Mesenchymal stem cell (in vitro differentiated cells and primary cell): ENCODE results near the gene SRRM4.

Experiments used
- DNase-seq: peaks from one replicate; pipeline ENCODE4 v3.0.0-alpha.2; 2013
- H2AFZ ChIP-seq: one replicate; pipeline ENCODE4 v1.6.1; 2013; ENCODE audit warnings: low read depth, mild to moderate bottlenecking, control low read depth, inconsistent platforms, low read length, moderate library complexity
- H2AK5ac ChIP-seq: 2 replicates; pipeline ENCODE4 v1.6.1; 2013; ENCODE audit warnings: low read length, moderate library complexity, mild to moderate bottlenecking, inconsistent platforms; ENCODE audit not compliant: severe bottlenecking
- H2BK120ac ChIP-seq: one replicate; pipeline ENCODE4 v1.6.1; 2013; ENCODE audit warnings: low read depth, mild to moderate bottlenecking, inconsistent platforms, low read length, moderate library complexity
- H2BK12ac ChIP-seq, 2 experiments: one replicate each; pipeline ENCODE4 v1.6.1; 2013; ENCODE audit warnings: inconsistent platforms in 2 of 2, low read length in 2 of 2, mild to moderate bottlenecking in 2 of 2, moderate library complexity in 2 of 2, control low read depth in 1 of 2
- H2BK15ac ChIP-seq: one replicate; pipeline ENCODE4 v1.6.1; 2013; ENCODE audit warnings: mild to moderate bottlenecking, low read depth, inconsistent platforms; ENCODE audit not compliant: poor library complexity, severe bottlenecking
- H2BK5ac ChIP-seq: 2 replicates; pipeline ENCODE4 v1.6.1; 2013; ENCODE audit warnings: low read depth, mild to moderate bottlenecking, low read length, control low read depth, inconsistent platforms; ENCODE audit not compliant: poor library complexity, severe bottlenecking
- H3K14ac ChIP-seq, 2 experiments: one replicate each; pipeline ENCODE4 v1.6.1; 2013; ENCODE audit warnings: inconsistent platforms in 2 of 2, low read length in 2 of 2, control low read depth in 1 of 2, mild to moderate bottlenecking in 1 of 2, moderate library complexity in 1 of 2
- H3K18ac ChIP-seq, 2 experiments: one replicate each; pipeline ENCODE4 v1.6.1; 2013; ENCODE audit warnings: inconsistent platforms in 2 of 2, low read length in 2 of 2, control low read depth in 1 of 2, low read depth in 1 of 2, mild to moderate bottlenecking in 1 of 2
- H3K23ac ChIP-seq, 2 experiments: one replicate each; pipeline ENCODE4 v1.6.1; 2013; ENCODE audit warnings: inconsistent platforms in 2 of 2, low read length in 2 of 2, mild to moderate bottlenecking in 2 of 2, moderate library complexity in 2 of 2, control low read depth in 1 of 2
- H3K27ac ChIP-seq: 2 replicates; pipeline ENCODE4 v1.5.1; 2013; ENCODE audit warnings: mild to moderate bottlenecking, moderate library complexity, low read length, control low read depth, inconsistent platforms; ENCODE audit not compliant: poor library complexity, severe bottlenecking
- H3K27me3 ChIP-seq, 2 experiments: 2 replicates each; pipeline versions ENCODE4 v1.6.1 to v1.7.0; 2013; ENCODE audit warnings: low read length in 2 of 2, mild to moderate bottlenecking in 2 of 2, moderate library complexity in 2 of 2, control low read depth in 1 of 2, inconsistent platforms in 1 of 2; ENCODE audit not compliant: control insufficient read depth in 1 of 2, insufficient read depth in 1 of 2
- H3K36me3 ChIP-seq, 2 experiments: 2 replicates each; pipeline versions ENCODE4 v1.6.1 to v1.7.0; 2013; ENCODE audit warnings: low read length in 2 of 2, control low read depth in 1 of 2, inconsistent platforms in 1 of 2, low read depth in 1 of 2, mild to moderate bottlenecking in 1 of 2; ENCODE audit not compliant: insufficient read depth in 2 of 2, control insufficient read depth in 1 of 2
- H3K4ac ChIP-seq, 2 experiments: one replicate each; pipeline ENCODE4 v1.6.1; 2013; ENCODE audit warnings: inconsistent platforms in 2 of 2, low read length in 2 of 2, mild to moderate bottlenecking in 2 of 2, moderate library complexity in 2 of 2, control low read depth in 1 of 2, low read depth in 1 of 2
- H3K4me1 ChIP-seq: 2 replicates; pipeline ENCODE4 v1.6.1; 2013; ENCODE audit warnings: low read depth, low read length, control low read depth; ENCODE audit not compliant: control insufficient read depth, insufficient read depth
- H3K4me2 ChIP-seq: 2 replicates; pipeline ENCODE4 v1.6.1; 2013; ENCODE audit warnings: low read length, mild to moderate bottlenecking, inconsistent platforms; ENCODE audit not compliant: poor library complexity, severe bottlenecking
- H3K4me3 ChIP-seq, 2 experiments: 2 replicates each; pipeline versions ENCODE4 v1.5.1 to v1.7.0; 2013; ENCODE audit warnings: low read length in 2 of 2, mild to moderate bottlenecking in 2 of 2, control low read depth in 1 of 2, low read depth in 1 of 2; ENCODE audit not compliant: insufficient read depth in 1 of 2
- H3K79me1 ChIP-seq: replicated peaks from 2 replicates; pipeline ENCODE4 v1.6.1; 2013; ENCODE audit warnings: mild to moderate bottlenecking, control low read depth, low read length, inconsistent platforms; ENCODE audit not compliant: poor library complexity, severe bottlenecking
- H3K9ac ChIP-seq: 2 replicates; pipeline ENCODE4 v1.7.0; 2013; ENCODE audit warnings: mild to moderate bottlenecking, low read length, moderate library complexity
- H3K9me3 ChIP-seq: 2 replicates; pipeline ENCODE4 v1.7.0; 2013; ENCODE audit warnings: mild to moderate bottlenecking, low read length; ENCODE audit not compliant: control insufficient read depth
- H4K8ac ChIP-seq: one replicate; pipeline ENCODE4 v1.6.1; 2013; ENCODE audit warnings: inconsistent platforms, mild to moderate bottlenecking, low read length, moderate library complexity
- H4K91ac ChIP-seq: one replicate; pipeline ENCODE4 v1.6.1; 2013; ENCODE audit warnings: mild to moderate bottlenecking, low read length, inconsistent platforms
- WGBS: methylation state at CpG from one replicate; pipeline ENCODE4 v1.1.7; 2013; ENCODE audit warnings: mixed read lengths; 5-methylcytosine and 5-hydroxymethylcytosine counted together

SRRM4 gene

GRCh38 chr12:119069147-119069642, 87.9 kb downstream of the SRRM4 start:
- H3K36me3 ChIP-seq: no peaks in the 10 kb centered on the region
- H3K27me3 ChIP-seq: no peaks in the 10 kb centered on the region
- H3K9me3 ChIP-seq: no peaks in the 10 kb centered on the region
- H3K4me2 ChIP-seq: no peak overlapping the region
- H2AK5ac ChIP-seq: no peak overlapping the region
- no peak overlapping the region for H3K18ac ChIP-seq
- no peaks in the 10 kb centered on the region for H3K79me1 ChIP-seq
- no peak overlapping the region for H3K4me3 ChIP-seq
- H4K91ac ChIP-seq: no peak overlapping the region
- DNase-seq: no peak
- no peak overlapping the region for H3K27ac ChIP-seq
- H2BK15ac ChIP-seq: no peak overlapping the region
- H2AFZ ChIP-seq: no peak overlapping the region
- H2BK12ac ChIP-seq: no peak overlapping the region
- no peak overlapping the region for H3K4ac ChIP-seq
- no peak overlapping the region for H2BK120ac ChIP-seq
- H3K23ac ChIP-seq: no peak overlapping the region
- no peak overlapping the region for H3K14ac ChIP-seq
- no peaks in the 10 kb centered on the region for H3K4me1 ChIP-seq
- H3K9ac ChIP-seq: no peak overlapping the region
- no peak overlapping the region for H2BK5ac ChIP-seq
- H4K8ac ChIP-seq: no peak overlapping the region
- WGBS: 35% methylated on average over 7 of the region's 8 CpGs

GRCh38 chr12:119071176-119071575, 89.8 kb downstream of the SRRM4 start:
- Histone ChIP-seq H4K91ac (no peak overlapping the region), H3K4ac (no peak overlapping the region), H3K23ac (no peak overlapping the region), H2BK15ac (no peak overlapping the region), H3K27me3 (no peaks in the 10 kb centered on the region), H2AK5ac (no peak overlapping the region), H3K18ac (no peak overlapping the region), H3K14ac (no peak overlapping the region), H2BK12ac (no peak overlapping the region), H3K79me1 (no peaks in the 10 kb centered on the region), H2BK5ac (no peak overlapping the region), H3K4me1 (no peaks in the 10 kb centered on the region), H2BK120ac (no peak overlapping the region), H4K8ac (no peak overlapping the region), H2AFZ (no peak overlapping the region), H3K9ac (no peak overlapping the region), H3K4me3 (no peak overlapping the region), H3K27ac (no peak overlapping the region), H3K4me2 (no peak overlapping the region), H3K36me3 (no peaks in the 10 kb centered on the region), H3K9me3 (no peaks in the 10 kb centered on the region)
- 86% methylated on average over 4 of the region's 6 CpGs for WGBS
- no peak for DNase-seq

GRCh38 chr12:119071638-119072231, 90.4 kb downstream of the SRRM4 start:
- Histone ChIP-seq H3K79me1 (no peaks in the 10 kb centered on the region), H2BK5ac (no peak overlapping the region), H2BK12ac (no peak overlapping the region), H3K36me3 (no peaks in the 10 kb centered on the region), H3K4me2 (no peak overlapping the region), H3K23ac (no peak overlapping the region), H3K4ac (no peak overlapping the region), H3K27me3 (no peaks in the 10 kb centered on the region), H3K4me1 (no peaks in the 10 kb centered on the region), H3K27ac (no peak overlapping the region), H3K9me3 (no peaks in the 10 kb centered on the region), H2BK120ac (no peak overlapping the region), H4K8ac (no peak overlapping the region), H3K14ac (no peak overlapping the region), H4K91ac (no peak overlapping the region), H2AK5ac (no peak overlapping the region), H3K9ac (no peak overlapping the region), H3K18ac (no peak overlapping the region), H2AFZ (no peak overlapping the region), H2BK15ac (no peak overlapping the region), H3K4me3 (no peak overlapping the region)
- WGBS: 93% methylated on average over 4 of the region's 5 CpGs
- no peak for DNase-seq

- H3K27ac ChIP-seq: no peak overlapping the region
- H3K9me3 ChIP-seq: no peaks in the 10 kb centered on the region
- no peak overlapping the region for H3K18ac ChIP-seq
- H3K9ac ChIP-seq: no peak overlapping the region
- H3K4me2 ChIP-seq: no peak overlapping the region
- DNase-seq: no peak
- no peak overlapping the region for H4K91ac ChIP-seq
- H2AK5ac ChIP-seq: no peak overlapping the region
- H3K79me1 ChIP-seq: no peaks in the 10 kb centered on the region
- no peak overlapping the region for H3K4ac ChIP-seq
- no peak overlapping the region for H2AFZ ChIP-seq
- no peak overlapping the region for H3K23ac ChIP-seq
- H4K8ac ChIP-seq: no peak overlapping the region
- no peaks in the 10 kb centered on the region for H3K36me3 ChIP-seq
- no peak overlapping the region for H3K14ac ChIP-seq
- no peak overlapping the region for H2BK15ac ChIP-seq
- H2BK12ac ChIP-seq: no peak overlapping the region
- H3K27me3 ChIP-seq: no peaks in the 10 kb centered on the region
- WGBS: 81% methylated on average over 6 of the region's 6 CpGs
- no peak overlapping the region for H2BK120ac ChIP-seq
- H3K4me3 ChIP-seq: no peak overlapping the region
- no peaks in the 10 kb centered on the region for H3K4me1 ChIP-seq
- no peak overlapping the region for H2BK5ac ChIP-seq
Measured at GRCh38 chr12:119072440-119072839, 91.1 kb downstream of the SRRM4 start.
